GM18858 (cell line): ENCODE results near the gene RBP5.
A peak's percentile ranks its signal among the peaks of the same experiment; 100 is the strongest.

Source experiments
- ATAC-seq: cut with Tn5 transposase; IDR thresholded peaks from one replicate; pipeline ENCODE4 v1.9.1; 2021; ENCODE audit not compliant: unreplicated experiment

The RBP5 gene

GRCh38 chr12:7146228-7146627, 17.5 kb upstream of the RBP5 start:
- no peak for ATAC-seq

- ATAC-seq = no peak
These were observed 17.0 kb upstream of the RBP5 start for GRCh38 chr12:7145671-7146070.

- ATAC-seq = no peak
These were observed 15.9 kb upstream of the RBP5 start for GRCh38 chr12:7144414-7145120.

DNA sequence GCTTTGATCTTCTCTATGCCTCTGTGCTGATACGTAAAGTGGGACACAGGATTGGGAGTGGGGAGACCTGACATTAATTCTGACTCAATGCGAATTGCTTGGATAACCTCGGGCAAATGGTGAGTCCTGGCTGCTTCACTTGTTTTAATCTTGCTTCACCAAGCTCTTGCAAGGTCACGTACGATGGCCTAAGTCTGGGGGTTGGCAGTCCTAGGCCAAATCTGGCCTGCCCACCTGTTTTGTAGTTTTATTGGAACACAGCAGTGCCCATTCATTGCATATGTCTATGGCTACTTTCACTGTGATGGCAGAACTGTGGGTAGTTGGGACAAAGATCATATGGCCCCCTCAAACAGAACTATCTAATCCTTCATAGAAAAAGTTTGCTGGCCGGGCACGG, 14.9 kb upstream of the RBP5 start:
- ATAC-seq = no peak

DNA sequence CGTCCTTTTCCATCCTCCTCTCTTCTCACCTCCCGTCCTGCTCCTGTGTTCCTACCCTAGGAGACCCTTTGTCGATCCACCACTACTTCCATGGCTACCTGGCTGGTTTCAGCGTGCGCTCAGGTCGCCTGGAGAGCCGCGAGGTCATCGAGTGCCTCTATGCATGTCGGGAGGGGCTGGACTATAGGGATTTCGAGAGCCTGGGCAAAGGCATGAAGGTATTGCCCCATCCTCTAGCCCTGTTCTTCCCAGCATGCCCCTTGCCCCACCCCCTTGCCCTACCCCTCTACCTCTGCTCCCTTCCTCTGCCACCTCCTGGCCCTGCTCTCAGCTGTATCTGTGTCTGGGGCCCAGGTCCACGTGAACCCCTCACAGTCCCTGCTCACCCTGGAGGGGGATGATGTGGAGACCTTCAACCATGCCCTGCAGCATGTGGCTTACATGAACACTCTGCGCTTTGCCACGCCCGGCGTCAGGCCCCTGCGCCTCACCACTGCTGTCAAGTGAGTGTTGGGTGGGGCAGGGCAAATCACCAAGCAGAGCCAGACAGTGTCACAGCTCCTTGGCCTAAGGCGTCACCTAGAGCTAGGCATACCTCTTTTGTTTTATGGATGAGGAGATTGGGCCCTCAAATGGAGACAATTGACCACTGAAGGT, 14.2 kb upstream of the RBP5 start:
- ATAC-seq = no peak

- no peak for ATAC-seq
These were observed 13.5 kb upstream of the RBP5 start for GRCh38 chr12:7142056-7142644.

GRCh38 chr12:7141351-7142005, 12.8 kb upstream of the RBP5 start:
- no peak for ATAC-seq

DNA sequence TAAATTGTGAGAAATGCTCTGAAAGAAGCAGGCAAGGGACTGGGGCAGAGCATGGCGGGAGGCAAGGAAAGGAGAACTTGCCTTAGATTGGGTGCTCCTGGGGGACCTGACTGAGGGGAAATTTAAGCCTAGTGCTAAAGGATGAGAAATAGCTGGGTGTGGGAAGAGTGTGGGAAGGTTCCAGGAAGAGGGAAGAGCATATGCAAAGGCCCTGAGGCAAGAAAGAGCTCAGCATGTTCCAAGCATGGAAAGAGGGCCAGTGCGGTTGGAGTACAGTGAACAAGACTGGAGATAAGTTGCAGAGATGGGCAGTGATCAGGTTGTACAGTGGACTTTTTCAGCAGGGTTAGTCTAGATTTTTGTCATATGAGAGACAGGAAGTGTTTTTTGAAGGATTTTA, 10.5 kb upstream of the RBP5 start:
- no peak for ATAC-seq

DNA sequence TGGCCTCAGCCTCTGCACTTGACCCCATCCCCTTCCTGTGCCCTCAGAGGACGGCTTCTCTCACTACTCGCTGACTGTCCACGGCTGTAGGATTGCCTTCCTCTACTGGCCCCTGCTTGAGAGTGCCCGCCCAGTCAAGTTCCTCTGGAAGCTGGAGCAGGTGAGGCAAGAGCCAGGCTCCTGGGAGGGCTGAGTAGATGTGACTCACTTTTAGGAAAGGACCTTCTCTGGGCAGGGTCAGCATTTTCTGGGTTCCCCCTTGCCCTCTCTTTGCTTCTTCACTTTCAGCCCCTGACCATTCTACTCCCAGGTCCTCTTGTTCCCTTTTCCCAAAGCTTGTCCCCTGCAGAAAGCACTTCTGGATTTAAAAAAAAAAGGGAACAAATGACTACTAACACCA, 9.2 kb upstream of the RBP5 start:
- no peak for ATAC-seq

DNA sequence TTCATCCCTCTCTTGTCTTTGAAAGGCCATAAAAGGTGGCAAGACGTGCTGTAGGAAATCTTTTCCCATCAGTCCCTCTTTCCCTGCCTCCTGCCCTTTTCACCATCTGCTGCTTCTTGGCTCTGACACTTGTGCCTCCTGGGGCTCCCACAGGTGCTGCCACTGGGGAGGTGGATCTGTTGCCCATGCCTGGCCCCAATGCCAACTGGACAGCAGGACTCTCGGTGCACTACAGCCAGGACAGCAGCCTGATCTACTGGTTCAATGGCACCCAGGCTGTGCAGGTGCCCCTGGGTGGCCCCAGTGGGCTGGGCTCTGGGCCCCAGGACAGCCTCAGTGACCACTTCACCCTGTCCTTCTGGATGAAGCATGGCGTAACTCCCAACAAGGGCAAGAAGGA, 8.0 kb upstream of the RBP5 start:
- ATAC-seq = no peak

DNA sequence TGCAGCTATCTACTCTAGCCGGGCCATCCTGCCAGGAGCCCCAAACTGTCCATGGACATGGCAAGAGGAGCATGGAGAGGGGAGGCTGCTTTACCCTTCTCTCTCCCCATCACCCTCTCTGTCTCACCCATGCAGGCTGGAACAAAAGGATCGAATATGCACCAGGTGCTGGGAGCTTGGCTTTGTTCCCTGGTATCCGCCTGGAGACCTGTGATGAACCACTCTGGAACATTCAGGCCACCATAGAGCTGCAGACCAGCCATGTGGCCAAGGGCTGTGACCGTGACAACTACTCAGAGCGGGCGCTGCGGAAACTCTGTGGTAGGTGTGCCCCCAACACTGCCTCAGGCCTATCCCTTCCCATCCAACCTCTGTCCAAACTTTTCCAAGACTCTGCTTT, 7.4 kb upstream of the RBP5 start:
- ATAC-seq = no peak

DNA sequence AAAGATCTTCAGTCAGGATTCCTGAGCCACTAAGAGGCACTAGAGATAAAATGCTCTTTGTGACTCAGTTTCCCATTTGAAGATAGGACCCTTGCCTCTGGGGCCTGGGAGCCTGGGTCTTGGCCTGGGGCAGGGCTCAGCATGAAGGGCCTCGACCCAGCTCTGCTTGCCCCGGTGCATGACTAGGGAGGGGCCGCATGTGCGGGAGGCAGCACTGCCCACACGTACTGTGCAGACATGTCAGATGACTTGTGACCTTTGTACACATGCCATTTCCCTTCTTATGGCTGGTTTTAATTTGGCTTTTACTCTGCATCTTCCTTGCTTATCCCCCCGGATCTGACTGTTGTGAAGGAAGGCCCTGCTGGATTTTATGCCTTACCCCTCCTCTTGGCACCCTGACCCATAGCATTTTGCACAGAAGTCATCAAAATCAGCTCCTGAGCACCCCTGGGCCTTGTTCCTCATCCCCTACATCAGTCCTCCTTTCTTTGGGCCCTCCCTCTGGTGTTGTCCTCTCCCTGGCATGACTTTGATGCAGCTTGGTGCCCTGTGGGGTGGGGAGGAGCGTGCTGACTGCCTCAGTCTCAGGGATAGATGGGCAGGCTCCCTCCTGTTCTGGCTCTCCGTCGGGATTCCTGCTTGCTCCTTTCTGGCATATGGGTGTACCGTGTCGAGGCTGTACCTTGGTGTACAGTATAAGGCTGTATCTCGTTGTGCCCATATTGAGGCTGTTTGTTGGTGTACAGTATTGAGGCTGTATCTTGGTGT, 5.9 kb upstream of the RBP5 start:
- ATAC-seq = no peak

DNA sequence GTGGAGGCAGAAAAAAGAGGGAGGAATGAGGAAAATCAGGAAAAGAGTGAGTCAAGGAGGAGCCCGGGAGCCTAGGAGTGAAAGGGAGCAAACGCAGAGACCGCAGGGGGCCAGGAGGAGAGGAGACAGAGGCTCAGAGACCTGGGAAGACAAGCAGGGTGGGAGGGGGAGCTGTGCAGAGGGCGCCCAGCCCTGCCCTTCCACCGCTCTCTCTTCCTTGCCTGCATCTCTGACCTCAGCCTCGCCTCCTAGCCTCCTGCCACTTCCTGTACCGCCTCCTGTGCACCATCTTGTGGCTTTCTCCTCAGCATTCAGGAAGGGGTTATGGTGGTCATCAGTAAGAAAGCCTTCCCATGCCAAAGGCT, 2.8 kb upstream of the RBP5 start:
- no peak for ATAC-seq

- no peak for ATAC-seq
These were observed 2.2 kb upstream of the RBP5 start for GRCh38 chr12:7130701-7131501.

DNA sequence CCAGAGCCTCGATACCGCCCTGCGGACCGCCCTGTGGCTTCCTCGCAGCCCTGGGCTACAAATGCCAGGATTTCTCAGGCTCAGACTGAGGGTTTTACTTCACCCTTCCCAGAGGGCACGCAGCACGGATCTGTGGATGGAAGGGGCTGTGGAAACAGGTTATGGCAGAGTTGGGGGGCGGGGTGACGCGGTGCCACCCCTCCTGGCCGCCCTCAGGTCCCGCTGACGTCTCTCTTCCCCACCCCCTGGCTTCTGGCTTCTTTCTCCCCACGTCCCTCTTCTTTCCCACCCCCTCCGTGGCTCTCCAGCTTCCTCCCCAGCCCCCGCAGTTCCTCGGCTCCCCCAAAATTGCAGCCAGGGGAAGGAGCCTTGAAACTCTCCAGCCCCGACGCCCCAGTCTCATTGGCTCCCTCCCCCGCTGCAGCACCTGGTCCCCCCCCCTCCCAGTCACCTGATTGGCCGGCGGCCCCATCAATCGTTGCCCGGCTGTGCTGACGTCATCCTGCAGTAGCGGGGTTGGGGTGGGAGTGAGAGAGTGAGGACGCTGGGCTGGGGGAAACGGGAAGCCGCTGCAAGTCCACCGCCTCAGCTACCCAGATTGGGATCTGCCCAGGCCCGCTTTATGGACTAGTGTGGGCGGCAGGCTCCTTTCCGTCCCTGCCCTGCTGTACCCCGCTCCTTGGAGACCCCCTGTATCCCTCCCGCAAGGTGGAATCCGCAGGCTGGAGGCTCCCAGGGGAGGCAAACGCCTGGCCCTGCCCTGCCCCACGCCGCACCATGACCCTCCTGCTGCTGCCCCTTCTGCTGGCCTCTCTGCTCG, 1.4 kb upstream of the RBP5 start, which contains the start of gene CLSTN3:
Gene CLSTN3, plus strand, starts transcription at position 500 of the 820 bp plus-strand sequence. Its CDS starts 278 bp downstream, at position 778.
- peak; percentile 69 for ATAC-seq

DNA sequence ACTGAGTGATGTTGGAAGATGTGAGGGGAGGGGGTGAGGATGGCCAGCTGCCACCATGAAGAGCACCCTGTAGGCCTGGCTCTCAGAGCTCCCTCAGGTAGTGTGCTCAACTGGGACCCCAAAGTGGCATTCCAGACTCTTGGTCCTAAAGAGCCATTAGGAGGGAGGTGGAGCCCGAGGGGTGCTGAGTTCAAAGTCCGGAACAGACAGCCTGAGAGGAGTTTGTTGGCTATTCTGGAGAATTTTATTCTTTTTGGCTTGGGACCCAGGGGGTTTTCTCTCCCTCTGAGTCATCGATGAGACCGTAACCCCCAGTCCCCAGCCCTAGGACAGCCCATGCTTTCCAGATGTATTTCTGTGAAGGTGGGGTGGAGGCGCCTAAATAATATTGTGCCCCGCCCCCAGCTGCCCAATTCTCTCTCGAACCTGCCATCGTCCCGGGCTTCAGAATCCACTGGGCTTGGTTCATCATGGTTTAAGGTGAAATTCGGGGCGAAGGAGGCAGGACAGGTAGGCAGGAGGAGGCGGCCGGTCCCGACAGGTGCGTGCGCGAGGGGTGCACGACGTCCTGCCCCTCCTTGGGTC, 690 bp upstream of the RBP5 start:
- ATAC-seq = no peak

DNA sequence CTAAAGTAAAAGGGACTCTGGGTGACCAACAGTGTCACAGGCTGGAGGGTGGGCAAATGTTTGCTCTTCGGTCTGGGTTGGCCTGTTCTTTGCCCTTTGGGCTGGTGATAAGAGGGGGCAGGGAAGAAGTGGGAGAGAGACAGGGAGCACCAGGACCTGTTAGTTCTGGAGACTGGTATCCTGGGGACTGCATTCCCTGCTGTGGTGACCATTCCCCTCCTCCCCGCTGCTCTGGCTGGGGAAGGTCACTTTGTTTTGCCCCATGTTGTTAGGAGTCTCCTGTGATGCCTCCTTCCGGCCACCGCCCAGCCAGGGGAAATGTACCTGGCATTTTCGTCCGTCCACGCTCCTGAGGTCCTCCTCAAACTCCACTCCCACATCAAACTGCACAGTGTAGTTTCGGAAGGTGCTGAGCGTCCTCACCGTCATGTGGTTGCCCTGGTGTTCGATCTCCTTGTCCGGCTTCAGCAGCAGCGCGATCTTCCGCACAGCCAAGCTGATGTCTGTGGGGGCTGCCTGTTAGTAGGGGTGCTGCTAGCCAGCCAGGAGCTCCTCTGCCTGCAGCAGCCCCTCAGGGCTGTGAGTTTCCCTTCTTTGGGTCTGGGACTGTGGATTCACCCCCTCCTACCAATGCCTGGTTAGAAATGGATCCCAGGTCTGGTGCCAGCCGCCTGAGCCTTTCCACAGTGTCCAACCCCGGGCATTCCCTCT, 618 bp downstream of the RBP5 start:
- no peak for ATAC-seq

- no peak for ATAC-seq
These were observed 3.0 kb downstream of the RBP5 start for GRCh38 chr12:7125632-7126227.
